SU-DHL-6 (cell line): ENCODE results near the gene MECR.

ENCODE experiments used
- H2AFZ ChIP-seq: fragments of 200-600 bp; sonication (generic); 2 replicates; pipeline ENCODE4 v1.6.1; 2014; ENCODE audit warnings: low read depth, mild to moderate bottlenecking, moderate library complexity, mixed read lengths, antibody characterized with exemption, low read length; ENCODE audit not compliant: severe bottlenecking
- H3F3A ChIP-seq: fragments of 200-600 bp; shearing (Covaris generic); 2 replicates; pipeline ENCODE4 v1.6.0; 2016; ENCODE audit warnings: antibody characterized with exemption, mild to moderate bottlenecking; ENCODE audit not compliant: insufficient read depth
- H3K27ac ChIP-seq: fragments of 200-600 bp; sonication (generic); 2 replicates; pipeline ENCODE4 v1.5.1; 2016; ENCODE audit warnings: low read depth, mild to moderate bottlenecking, low read length, moderate library complexity, mixed read lengths
- H3K27me3 ChIP-seq: fragments of 200-600 bp; sonication (generic), shearing (Covaris generic); 2 replicates; pipeline ENCODE4 v1.6.0; 2014; ENCODE audit warnings: mild to moderate bottlenecking, low read length
- H3K36me3 ChIP-seq: fragments of 200-600 bp; sonication (generic); 2 replicates; pipeline ENCODE4 v1.6.1; 2014; ENCODE audit warnings: mild to moderate bottlenecking, low read length, mixed read lengths
- H3K4me2 ChIP-seq: fragments of 300-600, 200-600 bp; shearing (Covaris generic), sonication (generic); 2 replicates; pipeline ENCODE4 v1.6.0; 2014; ENCODE audit warnings: low read length, low read depth, mild to moderate bottlenecking; ENCODE audit not compliant: poor library complexity, severe bottlenecking
- H3K4me3 ChIP-seq: fragments of 200-600 bp; sonication (generic); 2 replicates; pipeline ENCODE4 v1.5.1; 2014; ENCODE audit warnings: antibody characterized with exemption, low read length, mild to moderate bottlenecking, mixed read lengths; ENCODE audit not compliant: insufficient read depth, poor library complexity, severe bottlenecking
- H3K79me2 ChIP-seq: fragments of 200-600 bp; sonication (generic); 2 replicates; pipeline ENCODE4 v1.6.1; 2014; ENCODE audit warnings: mild to moderate bottlenecking, low read length, moderate library complexity; ENCODE audit not compliant: insufficient read depth
- H3K9ac ChIP-seq: fragments of 200-600 bp; sonication (generic); 2 replicates; pipeline ENCODE4 v1.7.0; 2014; ENCODE audit warnings: mild to moderate bottlenecking, low read length
- H3K9me2 ChIP-seq: fragments of 200-600 bp; sonication (generic); replicated peaks from 2 replicates; pipeline ENCODE4 v1.6.1; 2014; ENCODE audit warnings: low read length; ENCODE audit not compliant: insufficient read depth
- H3K9me3 ChIP-seq: fragments of 200-600 bp; sonication (generic); 2 replicates; pipeline ENCODE4 v1.6.1; 2014; ENCODE audit warnings: low read length, mixed read lengths; ENCODE audit not compliant: insufficient read depth
- H4K20me1 ChIP-seq: fragments of 200-600 bp; sonication (generic); 2 replicates; pipeline ENCODE4 v1.6.1; 2014; ENCODE audit warnings: low read depth, mild to moderate bottlenecking, antibody characterized with exemption, low read length, moderate library complexity, mixed read lengths
- EZH2phosphoT487 ChIP-seq: fragments of 200-600 bp; sonication (generic), shearing (Covaris generic); conservative IDR thresholded peaks from 2 replicates; pipeline ENCODE4 v1.6.1; 2018; ENCODE audit warnings: mild to moderate bottlenecking, antibody characterized with exemption, low read length, moderate library complexity, mixed read lengths
- TF ChIP-seq, protein P1 (sequence below): fragments of 200-600 bp; sonication (generic); IDR thresholded peaks from one replicate; pipeline ENCODE4 v1.5.1; 2017; ENCODE audit warnings: antibody characterized with exemption, mild to moderate bottlenecking, low read length, moderate library complexity; ENCODE audit not compliant: insufficient read depth, poor library complexity, severe bottlenecking

MECR gene

GRCh38 chr1:29218223-29218622 is 12.5 kb downstream of the MECR start:
- H4K20me1 ChIP-seq, result no peaks in the 10 kb centered on the region
- no peak overlapping the region for H3K27ac ChIP-seq
- H3K36me3 ChIP-seq, result 0 out of 2 replicates have a peak, but pooled peaks cover 6% of the 10 kb centered on the region
- H3K79me2 ChIP-seq, result no peaks in the 10 kb centered on the region
- no peak overlapping the region for H2AFZ ChIP-seq
- no peaks in the 10 kb centered on the region for H3K9me2 ChIP-seq
- H3K4me2 ChIP-seq, result no peak overlapping the region
- no peak overlapping the region for H3K4me3 ChIP-seq
- no peak overlapping the region for H3K9ac ChIP-seq
- no peaks in the 10 kb centered on the region for H3K27me3 ChIP-seq
- no peak for TF ChIP-seq EZH2phosphoT487
- TF ChIP-seq, protein P1, sequence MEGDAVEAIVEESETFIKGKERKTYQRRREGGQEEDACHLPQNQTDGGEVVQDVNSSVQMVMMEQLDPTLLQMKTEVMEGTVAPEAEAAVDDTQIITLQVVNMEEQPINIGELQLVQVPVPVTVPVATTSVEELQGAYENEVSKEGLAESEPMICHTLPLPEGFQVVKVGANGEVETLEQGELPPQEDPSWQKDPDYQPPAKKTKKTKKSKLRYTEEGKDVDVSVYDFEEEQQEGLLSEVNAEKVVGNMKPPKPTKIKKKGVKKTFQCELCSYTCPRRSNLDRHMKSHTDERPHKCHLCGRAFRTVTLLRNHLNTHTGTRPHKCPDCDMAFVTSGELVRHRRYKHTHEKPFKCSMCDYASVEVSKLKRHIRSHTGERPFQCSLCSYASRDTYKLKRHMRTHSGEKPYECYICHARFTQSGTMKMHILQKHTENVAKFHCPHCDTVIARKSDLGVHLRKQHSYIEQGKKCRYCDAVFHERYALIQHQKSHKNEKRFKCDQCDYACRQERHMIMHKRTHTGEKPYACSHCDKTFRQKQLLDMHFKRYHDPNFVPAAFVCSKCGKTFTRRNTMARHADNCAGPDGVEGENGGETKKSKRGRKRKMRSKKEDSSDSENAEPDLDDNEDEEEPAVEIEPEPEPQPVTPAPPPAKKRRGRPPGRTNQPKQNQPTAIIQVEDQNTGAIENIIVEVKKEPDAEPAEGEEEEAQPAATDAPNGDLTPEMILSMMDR, result no peak
- H3K9me3 ChIP-seq, result no peaks in the 10 kb centered on the region
- no peaks in the 10 kb centered on the region for H3F3A ChIP-seq

DNA sequence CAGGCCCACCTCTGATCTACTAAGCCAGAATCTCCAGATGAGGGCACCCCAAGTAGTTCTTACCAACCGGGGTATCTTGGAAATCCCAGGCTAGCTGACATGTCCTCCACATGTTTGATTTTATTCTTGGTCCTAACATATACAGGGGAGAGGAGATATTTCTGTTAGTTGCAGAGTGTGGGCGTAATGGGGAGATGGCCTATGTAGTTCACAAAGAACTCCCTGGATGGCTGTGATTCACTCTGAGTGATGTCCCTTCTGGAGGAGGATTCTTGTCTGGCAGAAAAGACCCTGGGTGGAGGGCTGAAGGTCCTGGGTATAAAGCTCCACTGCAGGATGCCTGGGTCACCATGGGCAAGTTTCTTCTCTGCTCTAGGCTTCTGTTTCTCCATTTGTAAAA is 13.1 kb downstream of the MECR start:
- Histone ChIP-seq H3K79me2 (no peaks in the 10 kb centered on the region), H3K4me2 (no peak overlapping the region), H3F3A (no peaks in the 10 kb centered on the region), H2AFZ (no peak overlapping the region), H3K27me3 (no peaks in the 10 kb centered on the region), H3K9ac (no peak overlapping the region), H3K4me3 (no peak overlapping the region), H3K27ac (no peak overlapping the region), H3K9me2 (no peaks in the 10 kb centered on the region), H3K9me3 (no peaks in the 10 kb centered on the region), H3K36me3 (0 out of 2 replicates have a peak, but pooled peaks cover 6% of the 10 kb centered on the region), H4K20me1 (no peaks in the 10 kb centered on the region)
- TF ChIP-seq, protein P1, result no peak
- no peak for TF ChIP-seq EZH2phosphoT487

DNA sequence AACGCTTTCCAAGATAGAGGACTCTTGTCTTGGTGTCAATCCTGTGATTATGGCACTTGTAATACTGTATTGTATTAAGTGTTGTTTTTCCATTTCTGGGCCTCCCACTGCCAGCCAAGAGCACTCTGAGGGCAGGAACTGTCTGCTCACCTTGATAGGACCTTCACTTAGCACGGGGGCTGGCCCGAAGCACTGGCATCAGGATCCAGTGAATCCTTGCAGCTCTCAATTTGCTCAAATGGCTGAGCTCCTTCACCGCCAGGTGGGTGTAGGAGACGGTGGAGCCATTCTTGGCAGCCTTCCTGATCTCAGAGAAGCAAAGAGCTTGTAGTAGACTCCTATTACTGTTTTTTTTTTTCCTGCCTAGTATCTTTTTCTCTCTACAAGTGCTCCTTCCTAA is 17.7 kb downstream of the MECR start:
- no peaks in the 10 kb centered on the region for H3F3A ChIP-seq
- no peak for TF ChIP-seq EZH2phosphoT487
- TF ChIP-seq, protein P1, result no peak
- no peak overlapping the region for H3K4me2 ChIP-seq
- no peak overlapping the region for H2AFZ ChIP-seq
- no peaks in the 10 kb centered on the region for H3K27me3 ChIP-seq
- H3K4me3 ChIP-seq, result no peak overlapping the region
- H3K9me2 ChIP-seq, result no peaks in the 10 kb centered on the region
- H3K9ac ChIP-seq, result no peak overlapping the region
- H4K20me1 ChIP-seq, result no peaks in the 10 kb centered on the region
- no peaks in the 10 kb centered on the region for H3K9me3 ChIP-seq
- no peaks in the 10 kb centered on the region for H3K79me2 ChIP-seq
- no peaks in the 10 kb centered on the region for H3K36me3 ChIP-seq
- H3K27ac ChIP-seq, result no peak overlapping the region
